Transverse colon (tissue), 3 donors: ENCODE results near the gene CCND1.

Source experiments
- EP300 ChIP-seq: sonication (generic); formaldehyde crosslinking; IDR thresholded peaks from one replicate; pipeline ENCODE4 v1.6.1; 2017; ENCODE audit warnings: antibody characterized with exemption, low read depth
- TF ChIP-seq, protein P1 (sequence below), 5 experiments: fragments of 200-600 bp in 3 of 5; fragments of 450-650 bp in 2 of 5; sonication (generic) in 3 of 5; IDR thresholded peaks; 1 replicate in 2 of 5; 2 replicates in 3 of 5; pipeline ENCODE4 v1.5.1; 2016 to 2017; ENCODE audit warnings: antibody characterized with exemption in 5 of 5, inconsistent platforms in 3 of 5, mild to moderate bottlenecking in 2 of 5, moderate library complexity in 1 of 5

DNA sequence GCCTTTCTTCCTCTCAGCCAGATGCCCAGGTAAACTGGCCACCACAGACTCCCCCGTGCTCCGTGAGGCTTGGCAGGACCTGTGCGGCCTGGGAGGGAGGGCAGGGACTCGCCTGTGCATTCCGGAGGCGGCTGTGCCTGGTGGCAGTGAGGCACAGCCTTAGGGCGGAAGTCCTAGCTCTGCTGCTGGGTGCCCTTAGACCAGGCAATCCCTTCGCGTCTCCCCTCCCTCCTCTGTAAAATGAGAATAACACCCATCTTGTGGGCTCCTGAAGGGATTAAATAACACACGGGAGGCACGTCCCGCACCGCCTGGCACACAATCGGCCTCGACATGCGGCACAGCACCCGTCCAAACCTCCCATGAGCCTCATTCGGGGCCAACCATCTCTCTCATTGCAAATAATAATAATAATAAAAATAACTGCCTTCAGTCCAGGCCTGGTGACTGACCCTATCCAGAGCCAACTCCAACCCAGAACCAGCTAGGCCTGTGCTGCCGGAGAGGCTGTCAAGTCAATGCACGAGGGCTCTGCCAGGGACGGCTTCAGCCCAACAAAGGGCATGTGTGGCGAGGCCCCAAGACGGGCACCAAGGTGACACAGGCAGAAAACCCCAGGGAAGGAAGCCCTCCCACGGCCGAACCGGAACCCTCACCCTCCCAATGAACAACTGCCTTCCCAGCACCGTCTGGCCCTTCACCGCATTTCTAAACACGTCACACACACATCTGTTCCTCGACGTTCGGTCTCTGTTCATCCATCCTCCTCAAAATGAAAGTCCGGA, 26.0 kb downstream of the CCND1 start:
- TF ChIP-seq, protein P1, sequence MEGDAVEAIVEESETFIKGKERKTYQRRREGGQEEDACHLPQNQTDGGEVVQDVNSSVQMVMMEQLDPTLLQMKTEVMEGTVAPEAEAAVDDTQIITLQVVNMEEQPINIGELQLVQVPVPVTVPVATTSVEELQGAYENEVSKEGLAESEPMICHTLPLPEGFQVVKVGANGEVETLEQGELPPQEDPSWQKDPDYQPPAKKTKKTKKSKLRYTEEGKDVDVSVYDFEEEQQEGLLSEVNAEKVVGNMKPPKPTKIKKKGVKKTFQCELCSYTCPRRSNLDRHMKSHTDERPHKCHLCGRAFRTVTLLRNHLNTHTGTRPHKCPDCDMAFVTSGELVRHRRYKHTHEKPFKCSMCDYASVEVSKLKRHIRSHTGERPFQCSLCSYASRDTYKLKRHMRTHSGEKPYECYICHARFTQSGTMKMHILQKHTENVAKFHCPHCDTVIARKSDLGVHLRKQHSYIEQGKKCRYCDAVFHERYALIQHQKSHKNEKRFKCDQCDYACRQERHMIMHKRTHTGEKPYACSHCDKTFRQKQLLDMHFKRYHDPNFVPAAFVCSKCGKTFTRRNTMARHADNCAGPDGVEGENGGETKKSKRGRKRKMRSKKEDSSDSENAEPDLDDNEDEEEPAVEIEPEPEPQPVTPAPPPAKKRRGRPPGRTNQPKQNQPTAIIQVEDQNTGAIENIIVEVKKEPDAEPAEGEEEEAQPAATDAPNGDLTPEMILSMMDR (IDR thresholded peaks at IDR 0.05) = no peak
- no peak for TF ChIP-seq EP300
